ENCODE data around the gene TRUB1.

GRCh38 chr10:114932225-114932624 is 5.8 kb upstream of the TRUB1 start:
- TF ChIP-seq CTCF (IDR thresholded peaks at IDR 0.05; ENCODE audit: low read length) (no peak), EZH2 (optimal IDR thresholded peaks at IDR 0.05; ENCODE audit: low read depth, low read length) (no peak)
